ENCODE measurements around the gene GLRX. TPM values are rescaled to one million over a fixed set of nuclear protein-coding genes. Genes with fewer than 3 reads are reported as not detected.
A peak's percentile ranks its signal among the peaks of the same experiment; 100 is the strongest.

The GLRX gene
- total and polyA plus RNA-seq, 12 donors: 51.6 to 156 (median 111) TPM

GRCh38 chr5:95810305-95811125 lies 12.0 kb downstream of the GLRX start:
- no peak for DNase-seq
- Histone ChIP-seq H3K4me1 (peaks cover 11 to 77% (median 53%) of the 10 kb centered on the region in 9 donors), H3K4me3 (no peak overlapping the region), H3K9me3 (peaks cover 0 to under 1% (median 0%) of the 10 kb centered on the region in 11 donors), H3K27me3 (no peaks in the 10 kb centered on the region), H3K36me3 (peaks cover 0 to 41% (median 15%) of the 10 kb centered on the region in 9 donors), H3K27ac (peak overlapping the region in 9 of 10 donors; percentile 73 to 89 (median 84))
- intact Hi-C loops (cut with DNase I): no loop called here
- no peak for TF ChIP-seq CTCF (IDR thresholded peaks at IDR 0.05)
- 34 to 47% methylated on average over 5 of the region's 5 CpGs for WGBS, 2 donors
- peak in 2 of 8 donors; percentile 31 for ATAC-seq

GRCh38 chr5:95809414-95809960 lies 13.0 kb downstream of the GLRX start:
- H3K9me3 ChIP-seq: peaks cover 0 to 11% (median 0%) of the 10 kb centered on the region in 11 donors
- 24 to 29% methylated on average over 2 of the region's 2 CpGs for WGBS, 2 donors
- peak overlapping the region in 4 of 10 donors; percentile 7 to 31 (median 16) for H3K4me3 ChIP-seq
- peak overlapping the region; percentile 44 to 89 (median 83) for H3K27ac ChIP-seq
- intact Hi-C loops (cut with DNase I): loop anchor here in 1 of 10 donors (2.0 kb wide), 1 partner anchor 13 kb away; the partner anchor contains the start of gene GLRX
- H3K36me3 ChIP-seq: peaks cover 0 to 31% (median 10%) of the 10 kb centered on the region in 9 donors
- no peaks in the 10 kb centered on the region for H3K27me3 ChIP-seq
- DNase-seq (peak in 1 of 2 donors; percentile 34), ATAC-seq (peak; percentile 30 to 81 (median 71))
- H3K4me1 ChIP-seq: peaks cover 11 to 70% (median 53%) of the 10 kb centered on the region in 9 donors
- TF ChIP-seq CTCF (IDR thresholded peaks at IDR 0.05): no peak

GRCh38 chr5:95808686-95809413 lies 13.7 kb downstream of the GLRX start:
- H3K9me3 ChIP-seq: peaks cover 0 to 12% (median 0%) of the 10 kb centered on the region in 11 donors
- H3K4me3 ChIP-seq: peak overlapping the region in 5 of 10 donors; percentile 7 to 31 (median 18)
- ATAC-seq (peak; percentile 94 to 97 (median 95)), DNase-seq (peak; percentile 76 to 88)
- intact Hi-C loops (cut with DNase I): loop anchor here in 1 of 10 donors (2.0 kb wide), 1 partner anchor 14 kb away; the partner anchor contains the start of gene GLRX
- 15 to 20% methylated on average over 10 of the region's 10 CpGs for WGBS, 2 donors
- H3K27ac ChIP-seq: peak overlapping the region; percentile 44 to 89 (median 83)
- no peaks in the 10 kb centered on the region for H3K27me3 ChIP-seq
- H3K4me1 ChIP-seq: peaks cover 11 to 73% (median 53%) of the 10 kb centered on the region in 9 donors
- TF ChIP-seq CTCF (IDR thresholded peaks at IDR 0.05): no peak
- peaks cover 0 to 25% (median 5%) of the 10 kb centered on the region in 9 donors for H3K36me3 ChIP-seq
